Adrenal gland (tissue), 5 donors: ENCODE results near the gene ZNF135.
A peak's percentile ranks its signal among the peaks of the same experiment; 100 is the strongest.

Source experiments
- CTCF ChIP-seq, 6 experiments: fragments of 450-650 bp in 4 of 6; fragments of 200-600 bp in 2 of 6; sonication (generic) in 1 of 6; IDR thresholded peaks; 1 replicate in 5 of 6; 2 replicates in 1 of 6; pipeline versions ENCODE4 v1.5.1 to v1.8.0; 2016 to 2021; ENCODE audit warnings: antibody characterized with exemption in 6 of 6, mild to moderate bottlenecking in 2 of 6, moderate library complexity in 1 of 6
- POLR2A ChIP-seq, 2 donors: fragments of 450-650 bp; IDR thresholded peaks; one replicate each; pipeline ENCODE4 v1.6.1; 2017; ENCODE audit warnings: antibody characterized with exemption in 2 of 2, mild to moderate bottlenecking in 2 of 2, moderate library complexity in 1 of 2
- donor health status: DM: no; HTN: no; CAD: no.

DNA sequence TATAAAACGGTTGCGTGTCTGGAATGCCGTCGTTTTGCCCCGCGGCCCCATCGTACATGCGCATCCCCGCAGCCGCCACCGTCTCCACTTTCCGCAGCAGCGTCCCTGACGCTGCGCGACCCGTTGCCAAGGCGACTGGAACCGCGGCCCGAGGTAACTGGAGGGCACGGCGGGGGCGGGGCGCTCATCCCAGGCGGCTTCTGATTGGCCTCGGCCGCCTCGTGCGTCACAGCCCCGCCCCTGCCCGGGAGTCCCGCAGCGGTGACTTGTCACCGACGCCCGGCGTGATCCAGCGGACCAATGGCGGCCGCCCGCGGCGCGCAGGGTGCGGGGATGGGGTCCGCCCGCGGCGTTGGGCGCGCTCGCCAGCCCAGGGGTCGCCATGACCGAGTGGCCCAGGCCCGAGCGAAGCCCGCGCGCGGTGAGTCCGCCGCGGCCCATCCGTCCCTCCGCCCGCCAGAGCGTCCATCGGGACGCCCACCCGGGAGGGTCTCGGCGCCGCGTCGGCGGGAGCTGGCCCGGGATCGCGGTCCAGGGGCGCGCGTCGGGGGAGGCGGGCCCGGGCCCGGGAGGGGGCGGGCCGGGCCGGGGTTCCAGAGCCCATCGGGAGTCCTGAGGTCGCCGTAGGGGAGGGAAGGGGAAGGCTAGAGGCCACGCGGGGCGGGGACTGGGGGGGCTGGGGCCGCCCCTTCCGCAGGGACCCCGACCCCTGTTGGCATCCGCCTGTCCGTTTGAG lies 25.2 kb upstream of the ZNF135 start, which contains the start of gene ZSCAN1:
- TF ChIP-seq CTCF (IDR thresholded peaks at IDR 0.05), result no peak
- TF ChIP-seq POLR2A (IDR thresholded peaks at IDR 0.05), result peak in 1 of 2 donors; percentile 23
